Stimulated activated CD4-positive, alpha-beta T cell treated with anti-CD3 and anti-CD28 coated beads, TNF-alpha, amount 100 ng/mL, for 24 hours (primary cell): ENCODE results near the gene TMEM45B.
"Not testable (repeated sequence)": the region's sequence is repeated elsewhere in the genome, so short reads cannot be mapped to it uniquely, and the experiment has no call there.

Source experiments
- DNase-seq, 3 experiments: peaks; one replicate each; pipeline ENCODE4 v3.0.0-alpha.2; 2020; ENCODE audit warnings: low read depth in 3 of 3

The TMEM45B gene

GRCh38 chr11:129808241-129808640 is 7.4 kb upstream of the TMEM45B start:
- not testable (repeated sequence) for DNase-seq

GRCh38 chr11:129813231-129813791 is 2.3 kb upstream of the TMEM45B start:
- no peak for DNase-seq

GRCh38 chr11:129814244-129815014 is 1.2 kb upstream of the TMEM45B start:
- peak; percentile 52 to 76 (median 74) for DNase-seq

- no peak for DNase-seq
These were observed 1.9 kb downstream of the TMEM45B start for GRCh38 chr11:129817534-129818051.

GRCh38 chr11:129818236-129818635 is 2.6 kb downstream of the TMEM45B start:
- DNase-seq, result not testable (repeated sequence)

- DNase-seq, result no peak
These were observed 3.6 kb downstream of the TMEM45B start for GRCh38 chr11:129819237-129819636.

- not testable (repeated sequence) for DNase-seq
These were observed 4.6 kb downstream of the TMEM45B start for GRCh38 chr11:129820228-129820627.

GRCh38 chr11:129823281-129823680 is 7.6 kb downstream of the TMEM45B start:
- DNase-seq, result not testable (repeated sequence)

- not testable (repeated sequence) for DNase-seq
These were observed 8.2 kb downstream of the TMEM45B start for GRCh38 chr11:129823799-129824198.

- DNase-seq, result no peak
These were observed 9.7 kb downstream of the TMEM45B start for GRCh38 chr11:129825380-129825779.

GRCh38 chr11:129828301-129828836 is 12.7 kb downstream of the TMEM45B start:
- DNase-seq, result no peak

- not testable (repeated sequence) for DNase-seq
These were observed 13.8 kb downstream of the TMEM45B start for GRCh38 chr11:129829497-129829896.

- DNase-seq, result not testable (repeated sequence)
These were observed 15.6 kb downstream of the TMEM45B start for GRCh38 chr11:129831227-129831626.

GRCh38 chr11:129833260-129833659 is 17.6 kb downstream of the TMEM45B start:
- not testable (repeated sequence) for DNase-seq

GRCh38 chr11:129836423-129836891 is 20.8 kb downstream of the TMEM45B start:
- not testable (repeated sequence) for DNase-seq

GRCh38 chr11:129836979-129837378 is 21.3 kb downstream of the TMEM45B start:
- no peak for DNase-seq

GRCh38 chr11:129840236-129840635 is 24.6 kb downstream of the TMEM45B start:
- DNase-seq, result no peak

GRCh38 chr11:129842138-129842537 is 26.5 kb downstream of the TMEM45B start:
- DNase-seq, result no peak

- no peak for DNase-seq
These were observed 31.1 kb downstream of the TMEM45B start for GRCh38 chr11:129846508-129847335.

GRCh38 chr11:129847361-129847760 is 31.7 kb downstream of the TMEM45B start:
- not testable (repeated sequence) for DNase-seq

- no peak for DNase-seq
These were observed 33.9 kb downstream of the TMEM45B start for GRCh38 chr11:129849447-129850130.
